ENCODE results near the gene ZNF764. TPM values are rescaled to one million over a fixed set of nuclear protein-coding genes. Genes with fewer than 3 reads are reported as not detected.

ZNF764 gene
- polyA plus RNA-seq, 1 donor (not counting 4 experiments of a cell fraction or from before 2014, with no cell fraction given), result 1.6 TPM

DNA sequence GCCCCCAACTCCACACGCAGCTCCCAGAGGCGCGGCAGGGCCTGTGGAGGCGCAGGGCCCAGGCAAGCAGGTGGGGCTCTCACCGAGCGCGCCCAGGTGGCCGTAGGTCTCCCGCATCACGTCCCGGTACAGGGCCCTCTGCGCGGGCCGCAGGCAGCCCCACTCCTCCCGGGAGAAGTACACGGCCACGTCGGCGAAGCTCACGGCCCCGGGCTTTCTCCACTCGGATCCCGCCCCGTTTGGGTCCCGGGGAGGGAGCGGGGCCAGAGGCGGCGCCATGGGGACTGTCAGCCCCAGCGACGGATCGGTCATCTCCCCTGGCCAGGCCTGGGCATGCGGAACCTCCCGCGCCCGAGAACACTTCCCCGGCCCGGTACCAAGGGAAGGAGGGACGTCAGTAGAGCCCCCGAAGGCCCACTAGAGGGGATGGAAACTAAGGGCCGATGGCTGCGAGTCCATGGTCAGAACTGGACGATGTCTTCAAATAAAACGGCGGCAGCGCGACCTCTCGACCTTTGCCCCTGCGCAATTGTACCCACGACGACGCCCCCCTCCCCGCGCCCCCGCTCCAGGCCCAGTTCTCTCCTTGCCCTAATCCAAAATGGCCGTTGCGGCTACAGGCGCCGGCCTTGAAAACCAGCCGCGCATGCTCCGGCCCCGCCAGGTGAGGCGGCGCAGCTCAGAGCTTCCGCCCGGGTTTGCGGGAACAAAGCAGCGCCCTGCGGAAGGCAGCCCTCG, 23.6 kb downstream of the ZNF764 start, which contains the start of gene ZNF747:
Gene ZNF747, minus strand, starts transcription at position 491 of the 738 bp plus-strand sequence. Its CDS starts 179 bp downstream, at position 312.
- Histone ChIP-seq H3K27me3 (ENCODE audit: control insufficient read depth, extremely low read depth, insufficient read depth, low read length) (no peaks in the 10 kb centered on the region), H2AFZ (ENCODE audit: control insufficient read depth, low read length) (peak within 1 kb of the TSS; percentile 97), H3K9me1 (ENCODE audit: control insufficient read depth, extremely low read depth, insufficient read depth, low read length) (no peaks in the 10 kb centered on the region), H3K79me2 (ENCODE audit: control insufficient read depth, insufficient read depth, low read length) (peaks cover 11% of the 10 kb centered on the region), H3K27ac (ENCODE audit: control insufficient read depth, insufficient read depth, low read length) (peak within 1 kb of the TSS; percentile 95), H3K4me2 (ENCODE audit: control insufficient read depth, extremely low read depth, insufficient read depth, low read depth, low read length) (peak within 1 kb of the TSS; percentile 97), H3K4me1 (ENCODE audit: control insufficient read depth, extremely low read depth, insufficient read depth, low read length) (peaks cover 11% of the 10 kb centered on the region), H3K36me3 (ENCODE audit: control insufficient read depth in 2 of 2, extremely low read depth in 1 of 2, insufficient read depth in 2 of 2, low read length in 2 of 2) (no peaks in the 10 kb centered on the region), H3K9me3 (ENCODE audit: control insufficient read depth, low read depth, low read length) (no peaks in the 10 kb centered on the region), H3K9ac (ENCODE audit: control insufficient read depth, extremely low read depth, insufficient read depth, low read length) (peak within 1 kb of the TSS; percentile 96), H3K4me3 (ENCODE audit: control insufficient read depth in 2 of 3, extremely low read depth in 1 of 3, insufficient read depth in 2 of 3, low read depth in 1 of 3, low read length in 3 of 3) (peak within 1 kb of the TSS; percentile 52 to 95 (median 88)), H4K20me1 (ENCODE audit: control insufficient read depth, extremely low read depth, insufficient read depth, low read length) (no peaks in the 10 kb centered on the region)
- dilution Hi-C loops (cut with MboI; ENCODE audit: extremely low pct_ligation_motif_present, low sequenced_read_pairs), result no loop called here
- FAIRE-seq (no peak), DNase-seq (ENCODE audit: low read depth, low spot score) (no peak)
- no peak for TF ChIP-seq EZH2 (IDR thresholded peaks at IDR 0.05; ENCODE audit: low read length)
- TF ChIP-seq, protein P1, sequence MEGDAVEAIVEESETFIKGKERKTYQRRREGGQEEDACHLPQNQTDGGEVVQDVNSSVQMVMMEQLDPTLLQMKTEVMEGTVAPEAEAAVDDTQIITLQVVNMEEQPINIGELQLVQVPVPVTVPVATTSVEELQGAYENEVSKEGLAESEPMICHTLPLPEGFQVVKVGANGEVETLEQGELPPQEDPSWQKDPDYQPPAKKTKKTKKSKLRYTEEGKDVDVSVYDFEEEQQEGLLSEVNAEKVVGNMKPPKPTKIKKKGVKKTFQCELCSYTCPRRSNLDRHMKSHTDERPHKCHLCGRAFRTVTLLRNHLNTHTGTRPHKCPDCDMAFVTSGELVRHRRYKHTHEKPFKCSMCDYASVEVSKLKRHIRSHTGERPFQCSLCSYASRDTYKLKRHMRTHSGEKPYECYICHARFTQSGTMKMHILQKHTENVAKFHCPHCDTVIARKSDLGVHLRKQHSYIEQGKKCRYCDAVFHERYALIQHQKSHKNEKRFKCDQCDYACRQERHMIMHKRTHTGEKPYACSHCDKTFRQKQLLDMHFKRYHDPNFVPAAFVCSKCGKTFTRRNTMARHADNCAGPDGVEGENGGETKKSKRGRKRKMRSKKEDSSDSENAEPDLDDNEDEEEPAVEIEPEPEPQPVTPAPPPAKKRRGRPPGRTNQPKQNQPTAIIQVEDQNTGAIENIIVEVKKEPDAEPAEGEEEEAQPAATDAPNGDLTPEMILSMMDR (optimal IDR thresholded peaks at IDR 0.05 in 1 of 3, IDR thresholded peaks at IDR 0.05 in 1 of 3, conservative IDR thresholded peaks at IDR 0.05 in 1 of 3; ENCODE audit: extremely low read depth in 1 of 3, insufficient read depth in 2 of 3, low read length in 3 of 3), result peak in 1 of 3 experiments; percentile 19

DNA sequence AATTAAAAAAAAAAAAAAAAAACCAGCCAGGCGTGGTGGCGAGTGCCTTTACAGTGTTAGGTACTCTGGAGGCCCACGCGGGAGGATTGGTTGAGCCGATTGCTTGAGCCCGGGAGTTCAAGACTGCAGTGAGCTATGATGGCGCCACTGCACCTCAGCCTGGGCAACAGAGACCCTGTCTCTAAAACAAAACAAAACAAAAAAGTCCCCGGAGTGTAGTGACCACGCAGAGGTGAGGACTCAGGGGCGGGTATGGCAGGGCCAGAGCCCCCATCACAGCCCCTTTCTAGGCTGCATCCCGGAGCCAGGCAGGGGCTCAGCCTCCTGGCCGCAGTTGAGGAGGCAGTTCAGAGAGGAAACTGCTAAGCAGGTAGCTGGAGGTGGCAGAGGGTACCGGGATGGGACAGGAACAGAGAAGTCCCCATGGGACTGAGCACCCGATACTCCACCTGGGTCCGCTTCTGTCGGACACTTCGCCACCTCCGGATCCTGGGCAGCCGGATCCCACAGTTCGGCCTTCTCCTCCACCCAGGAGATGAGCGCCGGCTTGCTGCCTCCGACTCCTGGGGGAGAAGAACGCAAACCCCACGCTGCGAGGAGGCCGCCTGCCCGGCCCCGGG, 24.3 kb downstream of the ZNF764 start:
- no peaks in the 10 kb centered on the region for H3K9me1 ChIP-seq (ENCODE audit: control insufficient read depth, extremely low read depth, insufficient read depth, low read length)
- H4K20me1 ChIP-seq (ENCODE audit: control insufficient read depth, extremely low read depth, insufficient read depth, low read length), result no peaks in the 10 kb centered on the region
- H2AFZ ChIP-seq (ENCODE audit: control insufficient read depth, low read length), result peak overlapping the region; percentile 97
- H3K27me3 ChIP-seq (ENCODE audit: control insufficient read depth, extremely low read depth, insufficient read depth, low read length), result no peaks in the 10 kb centered on the region
- H3K27ac ChIP-seq (ENCODE audit: control insufficient read depth, insufficient read depth, low read length), result peak overlapping the region; percentile 95
- no peaks in the 10 kb centered on the region for H3K36me3 ChIP-seq (ENCODE audit: control insufficient read depth in 2 of 2, extremely low read depth in 1 of 2, insufficient read depth in 2 of 2, low read length in 2 of 2)
- peak overlapping the region; percentile 52 to 95 (median 88) for H3K4me3 ChIP-seq (ENCODE audit: control insufficient read depth in 2 of 3, extremely low read depth in 1 of 3, insufficient read depth in 2 of 3, low read depth in 1 of 3, low read length in 3 of 3)
- no peaks in the 10 kb centered on the region for H3K9me3 ChIP-seq (ENCODE audit: control insufficient read depth, low read depth, low read length)
- peaks cover 11% of the 10 kb centered on the region for H3K79me2 ChIP-seq (ENCODE audit: control insufficient read depth, insufficient read depth, low read length)
- dilution Hi-C loops (cut with MboI; ENCODE audit: extremely low pct_ligation_motif_present, low sequenced_read_pairs), result no loop called here
- H3K4me2 ChIP-seq (ENCODE audit: control insufficient read depth, extremely low read depth, insufficient read depth, low read depth, low read length), result peak overlapping the region; percentile 97
- peaks cover 13% of the 10 kb centered on the region for H3K4me1 ChIP-seq (ENCODE audit: control insufficient read depth, extremely low read depth, insufficient read depth, low read length)
- no peak for DNase-seq (ENCODE audit: low read depth, low spot score)
- FAIRE-seq, result no peak
- TF ChIP-seq, protein P1 (optimal IDR thresholded peaks at IDR 0.05 in 1 of 3, IDR thresholded peaks at IDR 0.05 in 1 of 3, conservative IDR thresholded peaks at IDR 0.05 in 1 of 3; ENCODE audit: extremely low read depth in 1 of 3, insufficient read depth in 2 of 3, low read length in 3 of 3), result no peak
- no peak for TF ChIP-seq EZH2 (IDR thresholded peaks at IDR 0.05; ENCODE audit: low read length)
- peak overlapping the region; percentile 96 for H3K9ac ChIP-seq (ENCODE audit: control insufficient read depth, extremely low read depth, insufficient read depth, low read length)
